Gastroesophageal sphincter (tissue), 3 donors: ENCODE measurements around the gene PGAP2.

Experiments
- POLR2A ChIP-seq, 2 donors: fragments of 450-650 bp; IDR thresholded peaks; one replicate each; pipeline ENCODE4 v1.6.1; 2017; ENCODE audit warnings: antibody characterized with exemption in 2 of 2, mild to moderate bottlenecking in 2 of 2, moderate library complexity in 1 of 2
- POLR2AphosphoS5 ChIP-seq: sonication (generic); formaldehyde crosslinking; IDR thresholded peaks from one replicate; pipeline ENCODE4 v1.6.1; 2017; ENCODE audit warnings: antibody characterized with exemption
- TF ChIP-seq, protein P1 (sequence below), 4 experiments: fragments of 200-600 bp in 2 of 4; fragments of 450-650 bp in 2 of 4; sonication (generic) in 1 of 4; IDR thresholded peaks; one replicate each; pipeline ENCODE4 v1.5.1; 2017 to 2019; ENCODE audit warnings: antibody characterized with exemption in 4 of 4, mild to moderate bottlenecking in 2 of 4, moderate library complexity in 2 of 4

DNA sequence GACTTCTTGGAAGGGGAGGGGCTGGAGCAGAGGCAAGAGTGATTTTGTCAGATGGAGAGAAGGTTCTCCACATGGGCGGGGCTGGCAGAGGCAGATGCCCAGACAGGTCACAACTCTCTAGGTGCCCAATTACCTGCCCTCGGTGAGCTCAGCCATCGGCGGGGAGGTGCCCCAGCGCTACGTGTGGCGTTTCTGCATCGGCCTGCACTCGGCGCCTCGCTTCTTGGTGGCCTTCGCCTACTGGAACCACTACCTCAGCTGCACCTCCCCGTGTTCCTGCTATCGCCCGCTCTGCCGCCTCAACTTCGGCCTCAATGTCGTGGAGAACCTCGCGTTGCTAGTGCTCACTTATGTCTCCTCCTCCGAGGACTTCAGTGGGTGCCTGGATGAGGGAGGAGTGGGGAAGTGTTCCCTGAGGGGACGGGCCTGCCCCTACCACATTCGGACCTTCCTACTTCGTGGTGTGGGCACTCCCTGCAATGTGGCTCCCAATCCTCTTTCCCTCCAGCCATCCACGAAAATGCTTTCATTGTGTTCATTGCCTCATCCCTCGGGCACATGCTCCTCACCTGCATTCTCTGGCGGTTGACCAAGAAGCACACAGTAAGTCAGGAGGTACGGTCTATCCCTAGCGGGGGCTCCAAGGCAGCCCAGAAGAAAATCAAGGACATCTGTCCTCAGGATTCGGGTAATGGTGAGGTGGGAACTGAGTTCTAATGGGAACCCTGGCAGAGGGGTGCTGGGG lies 15.6 kb downstream of the PGAP2 start:
- TF ChIP-seq, protein P1, sequence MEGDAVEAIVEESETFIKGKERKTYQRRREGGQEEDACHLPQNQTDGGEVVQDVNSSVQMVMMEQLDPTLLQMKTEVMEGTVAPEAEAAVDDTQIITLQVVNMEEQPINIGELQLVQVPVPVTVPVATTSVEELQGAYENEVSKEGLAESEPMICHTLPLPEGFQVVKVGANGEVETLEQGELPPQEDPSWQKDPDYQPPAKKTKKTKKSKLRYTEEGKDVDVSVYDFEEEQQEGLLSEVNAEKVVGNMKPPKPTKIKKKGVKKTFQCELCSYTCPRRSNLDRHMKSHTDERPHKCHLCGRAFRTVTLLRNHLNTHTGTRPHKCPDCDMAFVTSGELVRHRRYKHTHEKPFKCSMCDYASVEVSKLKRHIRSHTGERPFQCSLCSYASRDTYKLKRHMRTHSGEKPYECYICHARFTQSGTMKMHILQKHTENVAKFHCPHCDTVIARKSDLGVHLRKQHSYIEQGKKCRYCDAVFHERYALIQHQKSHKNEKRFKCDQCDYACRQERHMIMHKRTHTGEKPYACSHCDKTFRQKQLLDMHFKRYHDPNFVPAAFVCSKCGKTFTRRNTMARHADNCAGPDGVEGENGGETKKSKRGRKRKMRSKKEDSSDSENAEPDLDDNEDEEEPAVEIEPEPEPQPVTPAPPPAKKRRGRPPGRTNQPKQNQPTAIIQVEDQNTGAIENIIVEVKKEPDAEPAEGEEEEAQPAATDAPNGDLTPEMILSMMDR (IDR thresholded peaks at IDR 0.05), result no peak
- TF ChIP-seq POLR2A (IDR thresholded peaks at IDR 0.05) (no peak), POLR2AphosphoS5 (no peak)
